Hematopoietic multipotent progenitor cell treated with erythropoietin and hydrocortisone succinate and interleukin-3 and kit ligand, for 17 days (in vitro differentiated cells): ENCODE measurements around the gene BPIFB6.
A peak's percentile ranks its signal among the peaks of the same experiment; 100 is the strongest.

ENCODE experiments used
- DNase-seq: peaks from one replicate; pipeline ENCODE4 v3.0.0-alpha.2; 2015; ENCODE audit warnings: low spot score

The BPIFB6 gene

DNA sequence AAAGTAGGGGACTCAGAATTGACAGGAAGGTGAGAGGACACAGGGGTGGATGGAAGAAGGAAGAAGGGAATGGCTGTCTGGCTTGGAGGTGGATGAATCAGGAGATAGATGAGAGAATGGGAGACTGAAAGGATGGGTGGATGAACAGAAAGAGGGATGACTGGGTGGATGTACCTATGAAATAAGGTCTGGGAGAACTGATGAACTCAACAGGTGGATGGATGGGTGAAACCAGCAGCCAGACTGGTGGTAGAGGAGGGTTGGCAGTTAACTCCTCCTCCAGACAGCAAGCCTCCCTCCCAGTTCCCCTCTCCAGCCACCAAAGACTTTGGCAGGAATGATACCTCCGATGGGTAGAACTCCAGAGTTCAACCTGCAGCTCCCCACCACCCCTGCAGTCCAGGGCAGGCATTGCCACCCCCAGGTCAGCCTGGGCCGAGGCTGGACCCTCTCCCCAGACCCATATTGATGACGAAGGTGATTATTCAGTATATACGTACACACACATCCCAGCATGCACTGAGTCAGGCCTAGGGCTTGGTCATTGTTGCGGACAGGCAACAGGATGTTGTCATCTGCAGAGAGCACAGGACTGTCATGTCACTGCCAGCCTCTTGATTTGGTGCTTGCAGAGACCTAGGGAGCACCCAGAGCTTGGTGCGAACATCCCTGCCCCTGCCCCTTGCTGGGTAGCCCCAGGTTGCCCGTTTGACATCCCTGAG is 29.2 kb upstream of the BPIFB6 start:
- no peak for DNase-seq

DNA sequence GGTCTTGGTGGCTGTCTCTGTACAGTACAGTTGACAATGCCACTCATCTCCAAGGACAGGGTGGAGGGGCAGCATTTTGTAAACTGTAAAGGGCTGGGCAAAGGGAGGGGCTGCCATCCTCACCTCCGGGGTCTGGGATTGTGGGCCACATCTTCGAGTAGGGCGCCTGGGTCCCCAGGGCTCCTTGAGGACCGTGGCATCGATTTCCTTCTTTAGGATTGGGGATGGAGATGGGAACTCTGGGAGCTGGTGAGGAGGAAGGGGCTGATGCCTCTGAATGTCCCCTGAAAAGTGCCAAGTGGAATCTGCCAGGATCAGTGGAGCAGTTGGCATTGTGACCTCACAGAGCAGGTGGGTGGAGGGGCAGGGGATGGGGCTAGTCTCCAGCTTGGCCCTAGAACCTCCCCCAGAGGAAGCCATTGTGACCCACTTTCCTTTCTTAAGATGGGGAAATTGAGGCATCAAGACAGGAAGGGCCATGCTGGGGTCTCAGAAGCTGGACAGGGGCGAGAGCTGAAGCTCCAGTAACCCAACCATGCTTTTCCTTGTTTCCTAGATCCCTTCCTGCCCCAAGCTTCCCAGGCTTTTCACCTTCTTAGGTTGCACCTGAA is 27.2 kb upstream of the BPIFB6 start, which contains the start of gene SUN5:
Gene SUN5 (minus strand): TSS at position 293 of the 611 bp plus-strand sequence. CDS start 93 bp downstream, at position 200.
- no peak for DNase-seq

DNA sequence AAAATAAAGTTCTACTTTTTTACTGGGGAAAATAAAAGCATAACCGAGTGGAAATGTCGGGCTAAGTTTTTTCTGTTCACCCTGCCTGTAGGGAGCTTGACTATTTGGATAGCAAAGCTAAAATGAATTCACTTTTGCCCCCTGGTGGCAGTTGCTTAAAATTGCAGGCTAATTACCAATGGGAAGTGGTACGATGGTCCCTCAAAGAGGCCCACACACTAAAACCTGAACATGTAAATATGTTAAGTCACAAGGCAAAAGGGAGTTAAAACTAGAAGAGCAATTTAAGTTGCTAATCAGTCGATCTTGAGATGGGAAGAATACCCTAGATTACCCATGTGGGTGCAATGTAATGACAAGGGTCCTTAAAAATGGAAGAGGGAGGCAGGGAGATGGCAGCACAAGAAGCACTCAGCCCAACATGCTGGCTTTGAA is 26.3 kb upstream of the BPIFB6 start:
- peak; percentile 12 for DNase-seq

DNA sequence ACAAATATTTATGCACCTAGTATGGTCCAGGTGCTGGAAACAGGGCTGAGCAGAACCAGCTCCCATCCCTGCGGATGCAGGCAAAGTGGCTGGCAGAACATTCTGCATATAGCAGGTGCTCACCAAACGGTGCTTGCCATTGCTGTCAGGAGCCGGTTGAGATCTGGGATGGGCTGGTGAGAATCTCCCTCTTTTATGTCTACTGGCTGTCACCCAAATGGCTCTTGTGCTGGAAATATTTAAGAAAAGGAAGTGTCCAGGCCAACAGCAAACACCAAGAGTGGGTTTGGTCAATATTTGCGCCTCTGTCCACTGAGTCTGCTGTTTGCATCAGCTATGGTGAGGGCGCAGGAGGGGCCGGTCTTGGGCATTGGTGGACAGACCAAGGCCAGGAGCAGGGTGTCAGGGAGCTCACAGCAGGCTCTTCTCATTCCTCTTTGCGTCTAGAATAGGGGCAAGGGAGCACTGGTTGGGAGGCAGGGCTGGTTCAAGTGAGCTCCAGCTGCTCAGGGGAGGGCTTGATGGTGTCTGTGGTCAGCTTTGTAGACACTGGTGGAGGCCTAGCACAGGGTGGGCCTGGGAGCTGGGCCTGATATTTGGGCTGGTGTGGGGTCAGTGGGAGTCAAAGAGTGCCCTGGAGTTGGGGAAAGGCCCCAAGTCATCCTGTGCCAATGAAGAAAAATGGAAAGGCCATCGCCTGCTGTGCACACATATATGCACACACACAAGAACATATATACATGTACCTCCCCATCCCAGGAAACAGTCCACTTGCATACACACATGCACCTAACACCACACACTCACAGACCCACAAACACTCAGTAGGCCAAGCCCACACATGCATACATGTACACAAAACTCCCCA is 25.3 kb upstream of the BPIFB6 start:
- no peak for DNase-seq

DNA sequence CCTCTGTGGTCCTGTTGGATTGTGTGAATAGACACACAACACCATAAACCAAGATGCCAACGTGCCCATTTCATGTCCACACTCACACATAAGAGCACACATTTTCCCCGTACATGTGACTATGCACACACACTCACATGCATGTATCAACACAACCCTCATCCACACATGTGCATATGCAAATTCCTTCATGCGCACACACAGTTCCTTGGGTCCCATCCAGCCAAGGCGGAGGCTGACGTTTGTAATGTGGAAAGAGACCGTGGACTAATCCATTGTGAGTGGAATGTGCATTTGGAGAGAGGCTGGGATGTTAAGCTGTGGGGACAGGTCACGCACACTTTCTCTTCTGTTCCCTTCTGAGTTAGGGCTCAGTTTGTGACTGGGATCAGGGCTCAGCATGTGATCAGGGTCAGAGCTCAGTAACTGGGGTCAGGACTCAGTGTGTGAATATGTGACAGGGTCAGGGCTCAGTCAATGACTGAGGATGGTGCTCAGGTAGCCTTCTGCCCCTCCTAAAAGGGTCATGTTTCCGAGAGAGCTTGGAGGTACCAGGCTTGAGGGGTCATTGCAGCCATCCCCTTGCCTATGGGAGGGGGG is 24.6 kb upstream of the BPIFB6 start:
- DNase-seq, result no peak

DNA sequence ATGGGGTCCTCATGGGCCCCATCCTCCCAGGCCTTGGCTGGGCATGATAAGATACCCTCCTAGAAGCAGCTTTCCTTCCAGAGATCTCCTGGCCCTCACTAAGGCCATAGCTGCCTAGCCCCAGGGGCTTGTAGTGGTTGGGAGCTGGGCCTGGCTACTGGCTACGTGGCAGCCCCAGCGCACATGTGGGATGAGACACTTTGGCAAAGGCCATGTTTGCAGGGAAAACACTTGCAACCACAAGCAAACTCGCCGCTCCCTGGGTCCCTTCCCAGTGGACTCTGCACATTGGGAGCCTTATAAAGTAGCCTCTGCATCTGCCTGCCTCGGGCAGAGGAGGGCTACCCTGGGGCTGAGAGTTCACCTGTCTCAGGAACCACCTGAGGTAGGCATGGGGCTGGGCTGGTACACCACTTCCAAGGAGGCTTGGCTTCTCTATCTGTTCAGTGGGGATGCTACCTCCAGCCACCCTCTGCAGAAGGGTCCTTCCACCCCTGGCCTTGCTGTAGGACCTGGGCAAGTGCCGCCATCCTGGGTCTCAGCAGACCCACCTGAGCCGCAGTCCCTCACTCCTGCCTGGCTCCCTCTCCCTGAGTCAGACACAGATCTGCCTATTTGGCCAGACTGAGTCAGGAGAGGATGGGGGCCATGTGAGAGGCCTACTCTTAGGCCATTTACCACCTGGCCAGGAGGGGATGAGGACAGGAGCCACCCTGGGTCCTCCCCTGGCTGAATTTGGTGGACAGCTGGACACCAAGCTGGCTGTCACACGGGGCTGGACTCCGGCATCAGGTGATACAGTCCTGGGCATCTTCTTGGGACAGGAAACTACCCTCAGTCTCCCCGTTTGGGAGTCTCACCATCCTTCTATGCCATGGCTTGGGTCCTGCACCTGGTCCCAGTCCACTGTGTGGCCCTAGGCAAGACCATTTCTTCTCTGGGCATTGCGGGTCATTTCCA is 23.8 kb upstream of the BPIFB6 start, which contains the start of gene BPIFB2:
Gene BPIFB2 (plus strand): TSS at position 329 of the 960 bp plus-strand sequence. CDS start 871 bp downstream, outside the sequence.
- DNase-seq, result no peak

DNA sequence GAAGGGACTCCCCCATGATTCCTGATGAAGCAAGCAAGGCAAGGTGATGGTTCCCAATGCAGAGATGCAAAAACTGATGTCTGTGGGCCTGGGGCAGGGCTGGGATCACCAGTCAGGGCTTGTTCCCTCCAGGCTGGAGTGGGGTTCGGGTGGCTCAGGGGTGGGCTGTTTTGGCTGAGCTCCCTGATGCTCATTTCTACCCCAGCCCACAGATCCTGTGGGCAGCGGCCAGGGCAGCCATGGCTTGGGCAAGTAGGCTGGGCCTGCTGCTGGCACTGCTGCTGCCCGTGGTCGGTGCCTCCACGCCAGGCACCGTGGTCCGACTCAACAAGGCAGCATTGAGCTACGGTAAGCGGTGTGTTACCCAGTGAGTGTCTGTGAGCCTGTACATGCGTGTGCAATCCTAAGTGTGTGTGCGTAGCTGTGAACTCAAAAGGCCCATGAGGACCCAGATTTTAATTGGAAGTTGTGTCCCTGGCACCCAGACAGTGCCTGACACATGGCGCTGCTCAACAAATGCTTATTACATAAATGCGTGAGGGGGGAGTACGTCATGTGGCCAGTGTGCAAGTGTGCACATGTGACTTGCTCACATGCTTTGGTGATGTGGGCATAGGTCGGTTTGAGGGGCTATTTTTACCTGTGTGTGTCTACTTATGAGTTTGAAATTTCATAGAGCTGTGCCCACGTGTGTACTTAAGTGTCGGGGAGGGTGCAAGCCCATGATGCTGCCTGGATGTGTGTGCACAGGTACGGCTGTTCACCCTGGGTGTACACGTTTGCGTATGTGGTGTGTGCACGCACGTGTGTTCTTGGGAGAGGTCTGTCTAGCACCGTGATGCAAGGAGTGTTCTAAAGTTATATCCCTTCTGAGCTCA is 22.9 kb upstream of the BPIFB6 start:
- no peak for DNase-seq

DNA sequence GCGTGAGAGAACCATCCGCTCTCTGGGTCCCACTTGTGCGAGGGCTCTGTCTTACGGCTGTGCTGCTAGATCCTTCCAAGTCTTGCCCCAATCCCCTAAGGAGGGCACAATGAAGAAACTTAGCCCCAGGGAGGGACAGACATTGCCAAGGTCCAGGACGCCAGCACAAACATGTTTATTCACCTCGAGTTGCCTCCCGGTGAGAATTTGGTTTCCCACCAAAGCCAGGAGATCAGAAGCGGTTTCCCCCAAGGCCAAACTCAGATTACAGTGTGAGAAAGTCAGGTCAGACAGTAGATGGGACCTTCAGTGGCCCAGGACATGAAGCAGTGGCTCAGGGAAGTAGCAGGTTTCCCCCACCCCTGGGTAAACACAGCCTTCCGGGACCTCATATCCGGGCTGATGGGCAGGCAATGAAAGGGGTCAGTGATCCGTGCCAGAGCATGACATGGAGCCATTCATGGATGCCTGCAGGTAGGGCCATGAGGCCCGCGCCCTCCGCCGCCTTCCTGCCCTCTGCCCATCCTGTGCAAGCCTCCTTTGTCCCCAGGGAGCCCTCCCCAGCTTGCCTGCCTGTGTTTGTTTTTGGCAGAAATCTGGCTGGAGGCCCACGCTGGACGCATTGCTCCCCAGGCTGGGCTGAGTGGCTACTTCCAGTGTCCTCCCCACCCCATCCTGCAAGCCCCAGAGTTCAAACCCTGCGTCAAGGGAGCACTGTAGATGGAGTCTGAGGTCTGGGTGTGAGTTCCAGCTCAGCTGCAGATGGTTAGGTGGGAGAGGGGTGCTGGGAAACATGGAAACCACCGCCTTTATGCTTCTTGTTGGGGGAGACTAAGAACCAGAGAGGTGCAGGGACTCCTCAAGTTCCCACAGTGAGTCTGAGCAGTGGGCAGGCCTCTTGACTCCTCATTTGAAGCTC is 22.0 kb upstream of the BPIFB6 start:
- DNase-seq, result no peak

DNA sequence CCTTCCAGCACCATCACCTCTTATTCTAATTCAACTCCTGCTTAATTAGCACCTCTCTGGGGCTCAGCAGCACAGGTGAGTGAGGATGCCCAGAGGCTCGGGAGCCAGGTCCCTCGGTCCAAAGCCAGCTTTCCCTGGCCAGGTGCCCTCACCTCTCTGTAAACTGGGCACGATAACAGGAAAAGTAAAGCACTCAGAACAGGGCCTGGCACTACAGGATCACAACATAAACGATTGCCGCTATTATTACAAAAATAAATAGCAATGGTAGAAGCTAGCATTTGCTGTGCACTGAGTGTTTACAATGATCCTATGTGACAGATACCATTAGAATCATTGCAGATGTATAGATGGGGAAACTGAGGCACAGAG is 21.3 kb upstream of the BPIFB6 start:
- DNase-seq, result no peak

DNA sequence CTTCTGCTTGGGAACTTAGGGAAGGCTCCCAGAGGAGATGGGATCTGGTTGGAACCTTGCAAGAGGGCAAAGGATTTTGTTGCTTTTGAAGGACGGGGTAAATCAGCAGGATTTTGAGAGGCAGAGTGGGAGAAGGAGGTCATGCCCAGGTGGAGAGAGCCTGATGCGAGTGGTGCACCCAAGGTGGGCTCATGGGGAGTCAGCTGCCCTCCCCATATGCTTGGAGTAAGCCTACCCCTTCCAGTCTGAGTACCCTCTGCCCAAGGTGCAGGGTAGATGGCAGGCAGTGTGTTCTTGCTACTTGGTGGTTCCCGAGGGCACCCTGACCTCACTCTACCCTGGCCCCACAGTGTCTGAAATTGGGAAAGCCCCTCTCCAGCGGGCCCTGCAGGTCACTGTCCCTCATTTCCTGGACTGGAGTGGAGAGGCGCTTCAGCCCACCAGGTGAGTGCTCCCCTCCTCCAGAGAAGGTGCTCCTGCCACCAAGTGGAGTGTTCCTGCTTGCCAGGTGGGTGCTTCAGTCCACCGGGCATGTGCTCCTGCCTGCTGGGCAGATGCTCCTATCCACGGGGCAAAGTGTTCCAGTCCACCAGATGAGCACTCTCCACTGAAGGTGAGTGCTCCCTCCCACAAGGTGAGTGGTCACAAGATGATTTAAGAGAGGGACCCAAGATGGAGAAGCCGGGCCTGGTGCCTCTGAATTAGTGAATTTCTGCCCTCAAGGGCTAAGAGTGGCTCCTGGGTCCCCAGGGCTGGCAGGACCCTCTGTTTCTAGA is 20.6 kb upstream of the BPIFB6 start:
- no peak for DNase-seq

DNA sequence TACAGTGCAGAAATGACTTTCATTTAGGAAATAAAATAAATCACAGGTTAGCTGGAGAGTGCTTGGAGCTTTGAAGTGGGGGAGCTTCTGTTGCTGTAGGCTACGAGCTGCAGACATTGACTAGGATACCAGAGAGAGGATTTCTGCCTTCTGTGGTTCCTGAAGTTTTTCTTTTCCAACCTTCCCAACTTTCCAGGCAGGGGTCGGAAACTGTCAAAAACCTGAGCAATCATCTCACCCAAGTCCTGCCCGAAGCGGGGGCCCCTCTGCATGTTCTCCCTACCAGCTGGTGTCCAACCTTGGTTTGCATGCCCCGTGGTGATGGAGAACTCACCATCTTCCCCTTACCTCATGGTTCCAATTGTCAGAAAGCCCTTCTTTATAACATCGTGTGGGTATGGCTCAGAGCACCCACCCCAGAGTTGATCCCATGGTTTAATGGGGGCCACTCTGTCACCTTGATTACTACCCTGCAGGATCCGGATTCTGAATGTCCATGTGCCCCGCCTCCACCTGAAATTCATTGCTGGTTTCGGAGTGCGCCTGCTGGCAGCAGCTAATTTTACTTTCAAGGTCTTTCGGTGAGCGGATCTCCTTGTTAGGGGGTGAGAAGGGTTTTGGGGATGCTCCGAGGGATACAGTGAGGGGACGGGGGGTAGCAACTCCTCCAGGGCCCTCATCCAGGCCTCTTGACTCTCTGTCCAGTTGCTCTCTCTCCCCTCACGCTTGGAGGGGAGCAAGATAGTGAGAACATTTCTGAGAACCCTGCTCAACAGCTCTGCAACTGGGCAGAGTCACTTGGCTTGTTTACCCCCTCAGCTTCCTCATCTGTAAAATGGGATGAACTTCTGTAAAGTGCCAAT is 18.9 kb upstream of the BPIFB6 start:
- DNase-seq, result no peak

DNA sequence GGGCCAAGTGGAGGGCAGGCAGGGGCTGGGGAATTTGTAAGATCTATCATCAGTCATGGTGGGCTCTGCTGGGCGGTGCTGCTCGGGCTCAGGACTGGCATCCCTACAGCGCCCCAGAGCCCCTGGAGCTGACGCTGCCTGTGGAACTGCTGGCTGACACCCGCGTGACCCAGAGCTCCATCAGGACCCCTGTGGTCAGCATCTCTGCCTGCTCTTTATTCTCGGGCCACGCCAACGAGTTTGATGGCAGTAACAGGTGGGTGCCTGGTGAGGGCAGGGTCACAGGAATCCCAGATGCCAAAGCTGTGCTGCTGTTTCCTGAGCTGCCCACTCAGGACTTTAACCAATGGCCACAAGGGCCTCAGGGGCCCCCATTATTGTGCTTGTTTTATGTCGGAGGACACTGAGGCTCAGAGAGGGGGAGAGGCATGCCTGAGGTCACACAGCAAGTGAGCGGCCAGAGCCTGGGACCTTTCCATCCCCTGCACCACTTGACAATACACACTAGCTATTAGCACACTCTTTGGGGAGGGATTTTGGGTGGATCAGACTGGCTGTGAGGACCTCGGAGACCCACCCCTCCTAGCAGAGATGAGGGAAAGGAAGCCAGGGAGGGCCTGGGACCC is 17.6 kb upstream of the BPIFB6 start:
- no peak for DNase-seq

DNA sequence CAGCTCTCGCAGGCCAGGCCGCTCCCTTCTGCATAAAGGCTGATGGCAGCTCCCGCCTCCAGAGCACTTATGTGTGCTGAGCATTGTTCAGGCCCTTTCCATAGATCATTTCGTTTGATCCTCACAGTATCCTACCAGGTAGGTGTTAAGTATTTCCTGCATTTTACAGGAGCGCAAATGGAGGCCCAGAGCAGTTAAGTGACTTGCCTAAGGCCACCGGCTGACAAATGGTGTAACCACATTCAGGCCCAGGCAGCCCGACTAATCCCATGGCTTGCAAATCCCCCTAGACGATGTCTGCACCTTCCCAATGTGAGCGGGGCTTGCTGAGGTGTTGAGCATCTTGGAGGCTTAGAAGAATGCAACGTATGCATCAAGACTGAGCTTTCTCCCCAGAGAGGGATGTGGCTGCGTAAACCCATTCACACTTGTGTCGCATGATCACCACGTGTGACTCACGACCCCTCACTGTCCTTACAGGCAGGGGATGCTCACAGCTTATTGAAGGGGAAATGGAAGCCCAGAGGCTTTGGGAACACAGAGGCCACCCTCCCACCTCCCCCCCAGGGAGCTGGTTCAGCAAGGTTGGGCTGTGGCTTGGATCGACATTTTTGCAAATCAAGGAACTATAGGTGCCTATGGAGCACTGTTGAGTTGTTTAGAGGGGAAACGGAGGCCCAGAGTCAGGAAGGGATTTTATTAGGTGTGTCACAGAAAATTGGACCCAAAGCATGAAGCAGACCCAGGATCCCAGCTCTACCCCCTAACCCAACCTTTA is 16.9 kb upstream of the BPIFB6 start:
- no peak for DNase-seq

DNA sequence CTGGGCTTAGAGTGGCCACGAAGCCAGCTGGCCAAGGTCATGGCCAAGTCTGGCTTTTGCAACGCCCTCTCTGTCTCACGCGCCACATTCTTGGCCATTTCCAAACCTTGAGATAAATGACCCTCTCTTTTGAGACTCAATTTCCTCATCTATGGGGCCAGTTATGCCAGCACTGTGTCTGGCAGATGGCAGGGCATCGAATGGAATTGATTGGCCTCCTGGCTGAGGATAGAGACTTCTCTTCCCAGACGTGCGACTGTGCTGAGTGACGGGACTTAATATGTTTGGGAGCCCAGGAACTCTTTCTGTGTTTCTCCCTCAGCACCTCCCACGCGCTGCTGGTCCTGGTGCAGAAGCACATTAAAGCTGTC is 16.3 kb upstream of the BPIFB6 start:
- no peak for DNase-seq

DNA sequence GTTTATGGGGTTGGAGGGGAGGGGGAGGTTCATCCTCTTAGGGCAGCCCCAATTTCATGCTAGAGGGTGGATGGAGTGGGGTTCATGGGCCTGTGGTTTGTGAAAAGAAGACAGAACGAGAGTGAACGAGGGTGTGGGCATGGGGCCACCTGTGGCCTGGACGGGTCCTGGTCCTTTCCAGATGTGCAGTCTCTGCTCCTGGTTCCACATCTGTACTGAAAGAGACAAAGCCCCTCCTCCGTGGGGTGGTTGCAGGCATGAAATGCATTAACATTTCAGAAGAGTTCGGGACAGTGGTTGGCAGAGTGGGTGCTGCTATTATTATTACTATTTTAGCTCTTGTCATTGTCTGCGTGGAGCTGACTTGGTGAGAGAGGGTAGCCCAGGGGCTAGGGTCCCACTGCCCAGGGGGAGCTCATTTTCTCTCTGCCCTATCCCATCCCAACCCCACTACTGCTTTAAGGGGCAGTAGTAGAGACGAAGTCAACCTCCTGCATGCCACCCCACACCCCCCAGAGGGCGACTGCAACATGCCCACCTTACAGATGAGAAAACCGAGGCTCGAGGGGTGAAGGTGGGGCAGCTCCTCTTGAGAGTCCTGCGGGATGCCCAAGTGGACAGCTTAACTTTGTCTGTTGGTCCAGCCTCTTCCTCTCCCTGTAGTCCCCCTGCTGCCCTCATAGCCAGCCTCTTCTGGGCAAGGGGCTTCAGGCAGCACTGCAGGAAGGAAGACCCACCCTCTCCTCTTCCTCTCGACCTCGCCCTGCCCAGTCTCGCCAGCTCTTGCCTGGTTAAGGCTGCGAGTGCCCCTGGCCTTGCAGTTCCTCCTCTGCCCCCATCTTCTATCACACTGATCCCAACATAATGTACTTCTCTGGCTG is 15.5 kb upstream of the BPIFB6 start:
- no peak for DNase-seq
